Neuron (in vitro differentiated cells): ENCODE data around the gene PPP6R2.

Experiments used
- H2AFZ ChIP-seq: one replicate; pipeline ENCODE4 v1.6.1; 2013; ENCODE audit warnings: low read depth, mild to moderate bottlenecking, inconsistent platforms, low read length, moderate library complexity
- H3K27me3 ChIP-seq: one replicate; pipeline ENCODE4 v1.6.1; 2013; ENCODE audit warnings: low read length; ENCODE audit not compliant: insufficient read depth
- H3K36me3 ChIP-seq: one replicate; pipeline ENCODE4 v1.6.1; 2013; ENCODE audit warnings: low read length; ENCODE audit not compliant: insufficient read depth
- H3K4me1 ChIP-seq: one replicate; pipeline ENCODE4 v1.6.1; 2013; ENCODE audit warnings: low read length; ENCODE audit not compliant: insufficient read depth
- H3K4me3 ChIP-seq: 2 replicates; pipeline ENCODE4 v1.5.1; 2013; ENCODE audit warnings: mild to moderate bottlenecking, low read length, moderate library complexity
- H3K9me3 ChIP-seq: one replicate; pipeline ENCODE4 v1.6.1; 2013; ENCODE audit warnings: low read length

PPP6R2 gene

DNA sequence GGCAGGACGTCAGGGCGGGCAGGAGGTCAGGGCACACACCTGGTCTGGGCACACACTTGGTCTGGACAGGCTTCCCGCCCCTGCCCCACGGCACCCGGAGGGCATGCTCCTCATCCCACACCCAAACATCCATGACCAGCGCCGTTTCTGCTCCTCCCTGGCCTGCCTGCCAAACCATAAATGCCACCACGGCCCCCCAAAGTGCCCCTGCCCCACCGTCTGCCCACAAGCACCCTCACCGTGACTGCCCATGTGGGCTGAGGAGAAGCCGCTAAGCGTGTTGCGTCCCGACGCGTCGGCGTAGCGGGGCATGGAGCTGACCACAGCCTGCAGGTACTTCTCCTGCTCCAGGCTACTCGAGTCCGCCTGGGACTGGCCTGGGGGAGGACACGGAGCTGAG is 115.9 kb downstream of the PPP6R2 start:
- Histone ChIP-seq H3K9me3 (no peaks in the 10 kb centered on the region), H3K4me1 (no peaks in the 10 kb centered on the region), H3K27me3 (no peaks in the 10 kb centered on the region), H2AFZ (no peak overlapping the region), H3K4me3 (no peak overlapping the region), H3K36me3 (peaks cover 93% of the 10 kb centered on the region)

GRCh38 chr22:50459496-50460140 is 116.5 kb downstream of the PPP6R2 start:
- H3K36me3 ChIP-seq = peaks cover 93% of the 10 kb centered on the region
- no peaks in the 10 kb centered on the region for H3K27me3 ChIP-seq
- H2AFZ ChIP-seq = no peak overlapping the region
- H3K4me1 ChIP-seq = no peaks in the 10 kb centered on the region
- no peak overlapping the region for H3K4me3 ChIP-seq
- no peaks in the 10 kb centered on the region for H3K9me3 ChIP-seq

DNA sequence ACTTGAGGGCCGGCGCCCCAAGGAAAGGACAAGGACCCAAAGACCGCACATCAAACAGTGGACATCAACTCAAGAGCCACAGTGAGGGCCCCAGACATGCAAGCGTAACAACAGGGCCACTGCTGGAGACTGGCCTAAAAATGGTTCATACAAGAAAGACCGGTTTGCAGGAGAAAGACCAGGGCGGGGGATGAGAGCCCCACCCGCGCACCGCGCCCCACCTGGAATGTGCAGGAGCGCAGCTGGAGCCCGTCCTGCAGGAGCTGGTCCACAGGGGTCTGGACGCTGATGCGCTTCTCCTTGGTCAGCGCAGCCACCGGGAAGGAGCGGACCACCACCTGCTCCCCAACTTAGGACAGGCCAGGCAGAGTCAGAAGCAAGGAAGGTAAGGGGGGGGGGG is 117.8 kb downstream of the PPP6R2 start:
- Histone ChIP-seq H3K9me3 (no peaks in the 10 kb centered on the region), H3K4me1 (no peaks in the 10 kb centered on the region), H3K36me3 (peaks cover 92% of the 10 kb centered on the region), H3K4me3 (no peak overlapping the region), H2AFZ (no peak overlapping the region), H3K27me3 (no peaks in the 10 kb centered on the region)

DNA sequence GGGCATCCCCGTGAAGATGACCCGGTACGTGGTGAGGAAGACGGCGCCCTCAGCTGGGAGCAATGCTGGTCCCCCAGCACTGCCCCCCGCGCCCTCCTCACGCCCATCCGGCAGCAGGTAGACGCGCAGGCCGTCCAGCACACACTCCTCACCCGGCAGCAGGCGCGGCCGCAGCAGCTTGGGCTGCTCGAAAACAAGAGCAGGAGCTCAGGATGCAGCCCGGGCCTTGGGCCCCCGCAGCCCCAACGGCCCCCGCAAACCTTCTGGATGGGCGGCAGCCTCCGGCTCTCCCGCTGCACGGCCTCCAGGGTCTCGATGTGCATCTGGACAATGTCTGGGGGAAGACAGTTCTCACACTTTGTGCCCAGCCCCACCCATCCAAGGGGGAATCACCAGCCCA is 118.4 kb downstream of the PPP6R2 start:
- peaks cover 93% of the 10 kb centered on the region for H3K36me3 ChIP-seq
- H3K27me3 ChIP-seq = no peaks in the 10 kb centered on the region
- no peaks in the 10 kb centered on the region for H3K9me3 ChIP-seq
- no peaks in the 10 kb centered on the region for H3K4me1 ChIP-seq
- no peak overlapping the region for H2AFZ ChIP-seq
- H3K4me3 ChIP-seq = no peak overlapping the region

DNA sequence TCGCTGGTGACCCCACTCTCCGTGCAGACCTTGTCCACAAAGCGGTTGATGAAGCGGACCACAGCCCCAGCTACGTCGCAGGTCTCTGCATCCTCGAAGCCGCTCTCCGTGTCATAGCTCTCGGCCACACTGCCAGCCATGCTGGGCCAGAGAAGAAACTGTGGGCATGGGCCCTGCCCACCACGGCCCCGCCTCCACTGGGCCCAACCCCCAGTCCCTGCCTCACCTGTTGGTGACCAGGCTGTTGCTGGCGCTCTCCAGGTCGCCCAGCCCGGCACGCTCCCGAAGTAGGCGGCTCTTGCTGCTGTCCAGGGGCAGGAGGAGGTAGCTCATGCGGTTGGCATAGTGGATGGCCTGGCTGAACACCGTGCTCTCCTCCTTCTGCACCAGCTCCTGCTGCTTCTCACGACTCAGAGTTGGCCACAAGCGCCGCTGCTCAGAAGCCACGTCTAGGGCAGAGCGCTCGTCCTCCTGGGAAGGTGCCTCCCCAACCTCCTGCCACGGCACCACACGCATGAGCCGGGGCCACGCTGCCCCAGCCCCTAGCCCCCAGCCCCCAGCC is 118.9 kb downstream of the PPP6R2 start:
- Histone ChIP-seq H3K36me3 (peaks cover 93% of the 10 kb centered on the region), H3K27me3 (no peaks in the 10 kb centered on the region), H2AFZ (no peak overlapping the region), H3K9me3 (no peaks in the 10 kb centered on the region), H3K4me1 (no peaks in the 10 kb centered on the region), H3K4me3 (no peak overlapping the region)

GRCh38 chr22:50463188-50463900 is 120.2 kb downstream of the PPP6R2 start:
- H3K4me3 ChIP-seq = no peak overlapping the region
- H2AFZ ChIP-seq = no peak overlapping the region
- no peaks in the 10 kb centered on the region for H3K27me3 ChIP-seq
- peaks cover 91% of the 10 kb centered on the region for H3K36me3 ChIP-seq
- H3K9me3 ChIP-seq = no peaks in the 10 kb centered on the region
- H3K4me1 ChIP-seq = no peaks in the 10 kb centered on the region

DNA sequence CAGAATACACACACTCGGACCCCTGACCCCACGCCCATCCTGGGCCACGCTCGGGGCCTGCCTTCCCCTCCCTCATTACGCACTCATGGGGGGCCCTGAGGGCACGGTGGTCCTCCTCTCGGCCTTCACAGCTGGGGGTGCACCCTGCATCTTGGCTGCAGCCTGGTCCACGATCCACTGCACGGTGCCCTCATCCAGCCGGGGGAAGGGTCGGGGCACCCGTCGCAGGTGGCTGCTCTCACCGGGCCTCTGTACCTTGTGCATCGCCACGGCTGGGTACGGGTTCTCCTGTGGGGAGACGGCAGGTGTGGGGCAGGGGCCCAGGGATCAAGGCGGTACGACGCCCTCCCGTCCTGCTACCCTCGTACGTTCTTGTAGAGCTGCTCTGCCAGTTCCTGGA is 121.3 kb downstream of the PPP6R2 start:
- Histone ChIP-seq H3K9me3 (no peaks in the 10 kb centered on the region), H3K27me3 (no peaks in the 10 kb centered on the region), H3K36me3 (peaks cover 81% of the 10 kb centered on the region), H3K4me1 (no peaks in the 10 kb centered on the region), H3K4me3 (no peak overlapping the region), H2AFZ (no peak overlapping the region)

DNA sequence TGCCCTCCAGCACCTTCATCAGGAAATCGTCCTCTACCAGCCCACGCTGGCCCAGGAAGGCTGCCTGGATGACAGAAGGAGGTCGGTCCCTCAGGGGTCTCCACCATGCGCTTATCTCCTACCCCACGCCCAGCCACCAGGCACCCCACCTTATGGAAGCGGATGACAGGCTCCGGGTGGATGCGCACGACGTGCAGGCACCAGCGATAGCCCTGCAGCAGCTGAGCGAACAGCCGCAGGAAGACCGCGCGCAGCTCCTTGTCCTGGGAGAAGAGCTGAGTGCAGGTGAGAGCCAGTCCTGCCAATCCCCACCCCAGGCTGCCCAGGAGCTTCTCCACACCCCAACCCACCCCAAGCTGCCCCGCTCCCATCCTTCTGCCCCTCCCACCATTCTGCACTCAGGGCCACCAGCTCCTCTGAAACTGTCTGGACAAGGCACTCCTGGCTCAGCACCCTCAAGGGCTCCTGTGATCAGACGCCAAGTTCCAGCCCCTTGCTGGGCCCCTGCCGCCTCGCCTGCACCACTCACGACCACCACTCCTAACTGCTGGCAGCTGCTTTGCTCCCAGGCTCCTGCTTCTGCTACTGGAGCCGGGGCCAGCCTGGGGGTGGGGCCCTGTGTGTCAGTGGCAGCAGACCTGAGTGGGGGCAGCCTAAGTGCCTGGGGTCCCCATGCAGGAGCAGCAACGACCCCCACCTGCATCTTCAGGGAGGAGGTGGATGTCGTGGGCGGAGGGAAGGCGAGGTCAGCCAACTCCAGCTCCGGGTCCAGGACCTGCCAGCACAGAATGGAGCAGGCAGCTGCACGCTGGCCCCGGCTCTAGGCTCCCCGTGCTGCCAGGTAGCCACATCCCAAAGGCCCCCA is 122.2 kb downstream of the PPP6R2 start:
- no peak overlapping the region for H2AFZ ChIP-seq

GRCh38 chr22:50467341-50467740 is 124.2 kb downstream of the PPP6R2 start:
- Histone ChIP-seq H3K4me3 (no peak overlapping the region), H3K27me3 (no peaks in the 10 kb centered on the region), H2AFZ (no peak overlapping the region), H3K36me3 (peaks cover 56% of the 10 kb centered on the region), H3K9me3 (no peaks in the 10 kb centered on the region), H3K4me1 (peaks cover under 1% of the 10 kb centered on the region)

More for the DNA sequence above, 122.2 kb downstream of the PPP6R2 start:
- no peaks in the 10 kb centered on the region for H3K9me3 ChIP-seq
- H3K4me3 ChIP-seq = no peak overlapping the region
- H3K27me3 ChIP-seq = no peaks in the 10 kb centered on the region
- no peaks in the 10 kb centered on the region for H3K4me1 ChIP-seq
- peaks cover 74% of the 10 kb centered on the region for H3K36me3 ChIP-seq

- H3K27me3 ChIP-seq = no peaks in the 10 kb centered on the region
- H3K4me3 ChIP-seq = no peak overlapping the region
- peaks cover 53% of the 10 kb centered on the region for H3K36me3 ChIP-seq
- H3K9me3 ChIP-seq = no peaks in the 10 kb centered on the region
- H3K4me1 ChIP-seq = peaks cover 2% of the 10 kb centered on the region
- no peak overlapping the region for H2AFZ ChIP-seq
Observed at GRCh38 chr22:50467773-50468440, 124.8 kb downstream of the PPP6R2 start.

- H3K36me3 ChIP-seq = peaks cover 46% of the 10 kb centered on the region
- H3K4me3 ChIP-seq = no peak overlapping the region
- H3K27me3 ChIP-seq = no peaks in the 10 kb centered on the region
- H3K4me1 ChIP-seq = peaks cover 9% of the 10 kb centered on the region
- H3K9me3 ChIP-seq = no peaks in the 10 kb centered on the region
- H2AFZ ChIP-seq = no peak overlapping the region
Observed at GRCh38 chr22:50468626-50469025, 125.5 kb downstream of the PPP6R2 start.

GRCh38 chr22:50469377-50470305 is 126.5 kb downstream of the PPP6R2 start:
- H2AFZ ChIP-seq = no peak overlapping the region
- H3K36me3 ChIP-seq = peaks cover 36% of the 10 kb centered on the region
- H3K4me1 ChIP-seq = peaks cover 13% of the 10 kb centered on the region
- no peaks in the 10 kb centered on the region for H3K9me3 ChIP-seq
- no peak overlapping the region for H3K4me3 ChIP-seq
- no peaks in the 10 kb centered on the region for H3K27me3 ChIP-seq
